ENCODE results near the gene HMOX2. TPM values are rescaled to one million over a fixed set of nuclear protein-coding genes. Genes with fewer than 3 reads are reported as not detected.
A peak's percentile ranks its signal among the peaks of the same experiment; 100 is the strongest.

Gene HMOX2
- total RNA-seq, 2 donors from 2014 or later = 28.3 to 30.5 TPM

- no peak for DNase-seq (ENCODE audit: low spot score)
Observed at GRCh38 chr16:4537376-4538343, 61.5 kb downstream of the HMOX2 start.

DNA sequence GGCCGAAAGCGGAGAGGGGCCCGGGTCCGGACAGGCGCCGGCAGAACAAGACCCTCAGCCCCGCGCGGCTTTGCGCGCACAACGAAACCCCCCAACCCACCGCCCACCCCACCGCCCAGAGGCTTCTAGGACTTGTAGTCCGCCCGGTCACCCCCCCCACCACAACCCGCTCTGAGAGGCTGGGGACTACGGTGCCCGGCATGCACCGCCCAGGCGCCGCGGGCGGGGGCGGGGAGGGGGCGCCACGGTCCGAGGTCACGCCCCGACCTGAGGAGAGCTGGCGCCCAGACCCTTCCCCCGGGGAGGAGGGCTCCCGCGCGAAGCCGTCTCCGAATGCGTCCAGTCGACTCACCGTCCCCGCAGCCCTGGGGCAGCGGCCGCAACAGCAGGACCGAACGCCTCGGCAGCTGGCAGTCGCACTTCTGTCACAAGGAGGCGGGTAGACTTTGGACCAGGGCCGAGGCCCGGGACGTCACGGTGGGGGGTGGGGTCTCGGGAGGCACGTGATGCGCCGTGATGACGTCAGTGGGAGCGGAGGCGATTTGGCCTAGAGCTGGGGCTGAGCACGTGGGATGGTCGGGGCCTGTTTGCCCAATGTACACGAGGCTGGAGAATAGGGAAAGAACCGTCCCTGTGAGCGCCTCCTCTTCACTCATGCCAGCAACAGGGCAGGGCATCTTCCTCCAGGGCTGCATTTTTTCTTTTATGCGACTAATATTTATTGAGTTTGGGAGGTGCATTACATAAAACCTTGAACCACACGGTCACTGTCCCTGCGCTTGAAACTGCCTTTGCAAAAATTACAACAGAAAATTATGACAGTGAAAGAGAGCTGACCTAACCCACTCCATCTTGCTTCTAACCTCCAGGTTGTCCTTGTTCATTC, 62.4 kb downstream of the HMOX2 start, which contains the start of gene CDIP1:
TSS of gene CDIP1 (minus strand) at position 424 of the 886 bp plus-strand sequence. CDS start 24,643 bp downstream, outside the sequence.
- DNase-seq (ENCODE audit: low spot score) = peak; percentile 99
- intact Hi-C loops (cut with DNase I) = no loop called here

More at GRCh38 chr16:4537376-4538343, 61.5 kb downstream of the HMOX2 start:
- intact Hi-C loops (cut with DNase I) = no loop called here

DNA sequence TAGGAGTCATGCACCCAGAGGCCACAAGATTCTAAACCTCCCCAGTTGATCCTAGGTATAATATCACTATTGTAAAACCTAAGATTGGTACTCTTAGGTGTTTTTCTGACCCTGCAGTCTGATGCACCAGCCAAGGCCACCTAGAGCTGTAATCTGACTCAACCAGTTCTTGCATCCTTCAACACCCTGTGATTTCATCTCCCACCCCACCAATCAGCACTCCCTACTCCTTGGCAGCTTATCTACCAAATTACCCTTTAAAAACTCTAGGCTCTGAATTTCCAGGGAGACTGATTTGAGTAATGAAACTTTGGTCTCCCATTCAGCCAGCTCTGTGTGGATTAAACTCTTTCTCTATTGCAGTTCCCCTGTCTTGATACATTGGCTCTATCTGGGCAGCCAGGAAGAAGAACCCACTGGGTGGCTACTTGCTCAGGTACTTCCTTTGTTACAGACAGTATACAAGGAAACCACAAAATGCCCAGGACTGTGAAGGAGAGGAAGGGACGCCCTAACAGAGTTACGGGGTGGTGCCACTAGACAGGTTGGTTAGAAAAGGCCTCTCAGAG, 63.6 kb downstream of the HMOX2 start:
- intact Hi-C loops (cut with DNase I) = no loop called here
- DNase-seq (ENCODE audit: low spot score) = no peak

DNA sequence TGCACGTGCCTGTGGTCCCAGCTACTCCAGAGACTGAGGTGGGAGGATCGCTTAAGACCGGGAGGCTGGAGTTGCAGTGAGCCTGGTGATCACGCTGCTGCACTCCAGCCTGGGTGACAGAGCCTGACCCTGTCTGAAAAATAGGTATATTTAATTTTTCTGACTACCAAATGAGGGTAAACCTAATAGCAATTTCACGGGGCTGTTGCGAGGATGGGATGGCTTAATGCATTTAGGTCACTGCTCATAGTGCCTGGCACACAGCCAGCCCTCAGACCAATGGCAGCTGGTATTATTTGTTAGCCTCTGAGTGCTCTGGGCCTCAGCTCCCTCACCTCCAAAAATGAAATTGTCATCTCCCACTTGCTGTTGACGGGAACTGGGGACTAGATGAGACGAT, 68.3 kb downstream of the HMOX2 start:
- intact Hi-C loops (cut with DNase I) = no loop called here
- DNase-seq (ENCODE audit: low spot score) = no peak

DNA sequence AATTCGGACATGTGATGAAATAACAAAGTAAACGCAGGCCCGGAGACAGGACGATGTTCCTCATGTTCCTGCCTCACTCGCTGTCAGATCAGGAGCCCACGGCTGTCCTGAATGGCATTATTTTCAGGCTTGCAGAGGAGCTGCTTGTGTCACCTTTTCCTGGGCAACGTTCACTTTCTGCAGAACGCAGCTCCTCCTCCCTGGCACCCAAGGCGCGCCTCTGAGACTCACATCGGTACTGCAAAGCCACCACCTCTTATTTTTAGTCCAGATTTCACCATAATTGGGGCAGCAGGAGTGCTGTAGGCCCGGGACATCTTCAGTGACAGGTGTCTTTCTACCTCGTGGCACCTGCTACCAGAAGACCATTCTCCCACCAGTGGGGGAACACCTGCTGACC, 71.9 kb downstream of the HMOX2 start:
- intact Hi-C loops (cut with DNase I) = loop anchor here in 1 of 2 donors (5.0 kb wide), 1 partner anchor 41 kb away; no protein-coding TSS in a partner anchor

DNA sequence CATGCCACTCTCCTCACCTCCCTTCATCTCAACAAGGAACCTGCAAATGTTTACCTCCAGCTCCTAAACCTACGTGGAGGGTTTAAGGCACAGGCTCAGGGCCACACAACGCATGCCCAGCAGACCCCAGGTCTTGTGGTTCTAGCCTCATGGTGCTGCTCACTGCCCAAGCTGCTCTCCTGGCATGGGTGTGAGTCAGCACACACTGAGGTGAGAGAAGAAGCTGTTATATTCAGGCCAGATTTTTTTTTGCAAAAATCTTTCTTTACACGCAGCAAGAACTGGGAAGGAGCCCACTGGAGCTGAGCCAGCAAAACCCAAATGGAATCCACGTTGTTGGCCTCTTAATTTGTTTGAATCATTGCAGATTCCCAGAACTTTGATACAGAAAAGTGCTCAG, 74.4 kb downstream of the HMOX2 start:
- no peak for DNase-seq (ENCODE audit: low spot score)
- intact Hi-C loops (cut with DNase I) = no loop called here

More for the DNA sequence above, 71.9 kb downstream of the HMOX2 start:
- DNase-seq (ENCODE audit: low spot score) = no peak

DNA sequence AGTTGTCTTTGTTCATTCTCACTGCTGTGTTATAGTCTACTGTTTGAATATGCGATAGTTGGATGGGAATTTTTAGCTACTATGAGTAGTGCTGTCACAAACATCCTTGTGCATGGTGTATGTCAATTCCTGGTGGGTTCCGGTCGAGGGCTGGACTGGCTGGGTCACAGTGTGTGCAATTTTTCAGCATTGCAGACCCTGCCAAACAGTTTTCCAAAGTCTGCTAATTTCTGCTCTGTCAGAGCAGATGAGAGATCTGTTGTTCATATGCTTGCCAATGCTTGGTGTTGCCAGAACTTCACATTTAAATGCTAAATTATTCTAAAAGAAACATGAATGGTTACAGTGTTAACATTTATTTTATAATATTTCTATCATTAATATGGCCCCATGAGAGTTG, 76.3 kb downstream of the HMOX2 start:
- no peak for DNase-seq (ENCODE audit: low spot score)
- intact Hi-C loops (cut with DNase I) = no loop called here

DNA sequence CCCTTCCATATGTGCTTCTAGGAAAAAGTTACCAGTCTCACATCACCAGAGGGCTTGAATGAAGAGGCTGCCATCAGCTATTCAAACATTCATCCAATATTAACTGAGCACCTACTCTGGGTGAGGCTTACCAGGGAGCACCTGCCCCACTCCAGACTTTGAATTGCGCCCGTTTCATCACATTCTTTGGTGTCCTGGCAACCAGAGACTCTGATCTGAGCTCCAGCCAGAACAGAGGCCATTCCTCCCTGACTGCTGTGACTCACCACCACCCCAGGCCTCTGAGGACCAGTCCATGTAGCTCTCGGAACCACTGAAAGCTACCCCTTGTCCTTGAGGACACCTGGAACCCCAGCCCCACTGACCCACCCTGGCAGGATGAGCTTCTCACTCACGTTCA, 79.9 kb downstream of the HMOX2 start, which contains the start of gene C16orf96:
TSS of gene C16orf96 (plus strand) at position 229 of the 400 bp plus-strand sequence. CDS start at position 379, 150 bp downstream.
- intact Hi-C loops (cut with DNase I) = no loop called here
- no peak for DNase-seq (ENCODE audit: low spot score)

- DNase-seq (ENCODE audit: low spot score) = no peak
- intact Hi-C loops (cut with DNase I) = no loop called here
Observed at GRCh38 chr16:4556580-4556979, 80.4 kb downstream of the HMOX2 start.

GRCh38 chr16:4557973-4558372, 81.8 kb downstream of the HMOX2 start:
- DNase-seq (ENCODE audit: low spot score) = no peak
- intact Hi-C loops (cut with DNase I) = no loop called here

Other genes starting within 250 kb of the HMOX2 start
- gene SRL, start 234.3 kb upstream of the HMOX2 start, total RNA-seq = 1 to 10 TPM; 4.1 to 4.6 TPM
- 1 to 10 TPM; 4.0 to 5.4 TPM for gene TFAP4, start 203.4 kb upstream of the HMOX2 start, total RNA-seq
- gene GLIS2, start 160.3 kb upstream of the HMOX2 start, total RNA-seq = 10 to 100 TPM; 35.6 to 49.0 TPM
- gene PAM16, start 125.1 kb upstream of the HMOX2 start, total RNA-seq = 10 to 100 TPM; 25.3 to 28.8 TPM
- gene VASN, start 104.5 kb upstream of the HMOX2 start, total RNA-seq = 10 to 100 TPM; 67.1 to 89.3 TPM
- 10 to 100 TPM; 28.5 to 29.5 TPM for gene CORO7, start 59.8 kb upstream of the HMOX2 start, total RNA-seq
- 10 to 100 TPM; 22.4 to 23.6 TPM for gene DNAJA3, start 50.5 kb upstream of the HMOX2 start, total RNA-seq
- gene NMRAL1, start 1.8 kb upstream of the HMOX2 start, total RNA-seq = 10 to 100 TPM; 18.8 to 25.3 TPM
- gene CDIP1, start 62.4 kb downstream of the HMOX2 start, total RNA-seq = 10 to 100 TPM; 19.4 to 21.1 TPM
- gene C16orf96, start 79.9 kb downstream of the HMOX2 start, total RNA-seq = under 1 TPM; 0.09 to 0.10 TPM
- 10 to 100 TPM; 15.6 to 16.4 TPM for gene UBALD1, start 138.5 kb downstream of the HMOX2 start, total RNA-seq
- gene MGRN1, start 148.4 kb downstream of the HMOX2 start, total RNA-seq = 10 to 100 TPM; 61.0 to 62.6 TPM
- gene NUDT16L1, start 217.2 kb downstream of the HMOX2 start, total RNA-seq = 10 to 100 TPM; 10.7 to 14.2 TPM